ENCODE data around the gene PCSK5.
"Not testable (repeated sequence)": the region's sequence is repeated elsewhere in the genome, so short reads cannot be mapped to it uniquely, and the experiment has no call there.

Gene PCSK5

DNA sequence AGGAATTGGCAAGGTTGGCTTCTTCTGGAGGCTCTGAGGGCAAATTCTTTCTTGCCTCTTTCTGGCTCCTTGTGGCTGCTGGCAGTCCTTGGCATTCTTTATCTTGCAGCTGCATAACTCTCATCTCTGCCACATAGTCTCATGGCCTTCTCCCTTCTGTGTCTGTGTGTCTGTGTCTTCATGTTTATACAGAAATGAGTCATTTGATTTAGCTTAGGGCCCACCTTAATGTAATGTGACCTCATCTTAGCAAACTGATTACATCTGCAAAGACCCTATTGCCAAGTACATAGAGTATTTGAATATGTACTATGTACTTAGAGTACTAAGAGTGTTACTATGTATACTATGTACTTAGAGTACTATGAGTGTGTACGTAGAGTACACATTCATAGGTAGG is 381.3 kb downstream of the PCSK5 start:
- no peak for DNase-seq

GRCh38 chr9:76289042-76289441 is 398.6 kb downstream of the PCSK5 start:
- no peak for DNase-seq

DNA sequence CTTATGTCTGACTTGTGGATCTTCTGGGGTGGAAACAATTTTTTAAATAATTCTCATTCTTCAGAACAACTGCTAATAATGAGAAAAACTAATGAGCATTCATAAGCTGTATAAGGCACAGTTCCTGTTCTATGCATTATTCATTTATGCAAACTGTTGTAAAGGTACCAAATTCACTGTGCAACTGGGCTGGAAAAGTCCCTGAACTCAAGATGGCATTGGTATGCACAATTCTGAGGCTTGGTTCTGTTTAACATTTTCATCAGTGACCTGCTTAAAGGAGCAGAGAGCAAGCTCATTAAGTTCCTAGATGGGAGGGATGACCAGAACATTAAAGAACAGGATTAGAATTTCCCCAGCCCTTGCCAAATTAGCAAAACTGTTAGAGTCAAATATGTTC is 399.2 kb downstream of the PCSK5 start:
- no peak for DNase-seq

DNA sequence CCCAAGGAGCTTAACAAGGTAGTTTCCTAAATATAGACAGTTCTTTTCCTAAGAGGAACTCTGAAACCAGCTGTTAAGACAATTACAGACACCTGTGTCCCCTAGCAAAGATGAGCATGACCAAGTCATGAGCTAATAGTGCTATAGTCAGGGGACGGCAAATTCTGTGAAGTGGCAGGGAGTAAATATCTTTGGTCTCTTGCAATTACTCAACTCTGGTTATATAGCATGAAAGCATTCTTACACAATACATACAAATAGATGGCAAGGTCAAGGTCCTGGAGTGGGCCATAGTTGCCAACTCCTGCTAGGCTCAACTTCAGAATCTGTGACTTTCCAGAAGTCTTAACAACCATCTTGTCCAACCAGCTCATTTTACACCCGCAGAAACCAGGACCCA is 400.1 kb downstream of the PCSK5 start:
- no peak for DNase-seq

DNA sequence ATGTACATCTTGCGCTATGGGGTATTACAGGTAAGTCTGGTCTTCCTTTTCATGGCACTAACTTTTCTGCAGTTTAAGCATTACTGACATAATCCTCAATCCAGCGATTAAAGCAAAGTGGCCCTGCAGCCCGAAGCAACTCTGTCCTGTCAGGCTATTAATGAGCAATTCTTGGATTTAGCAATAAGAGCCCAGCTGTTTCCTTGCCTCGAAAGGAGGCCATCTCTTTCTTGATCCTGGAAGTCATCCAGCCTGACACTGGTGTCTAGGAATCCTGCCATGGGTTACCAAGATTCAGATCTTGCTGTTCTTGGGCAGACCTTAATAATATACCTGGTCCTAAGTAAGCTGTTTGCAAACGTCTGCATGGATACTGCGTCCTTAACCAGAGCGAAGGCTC is 401.8 kb downstream of the PCSK5 start:
- no peak for DNase-seq

DNA sequence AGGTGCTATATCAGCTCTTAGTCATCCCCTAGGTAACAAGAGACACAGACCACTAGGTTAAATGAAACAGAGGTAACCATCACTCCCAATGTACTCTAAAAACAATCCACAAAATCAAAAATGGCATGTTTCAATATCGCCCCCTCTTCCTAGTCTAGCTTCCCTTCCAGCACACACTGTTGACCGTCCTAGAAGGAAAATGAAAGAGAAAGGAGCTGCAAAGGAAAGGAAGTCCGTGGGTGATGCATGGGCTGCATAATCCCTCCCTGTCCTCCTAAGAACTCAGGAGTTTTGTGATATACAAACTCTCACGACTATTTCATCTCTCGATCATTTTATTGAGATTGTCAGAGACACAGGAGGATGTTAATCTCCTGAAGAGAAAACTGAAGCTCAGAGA is 402.2 kb downstream of the PCSK5 start:
- no peak for DNase-seq

GRCh38 chr9:76294301-76294700 is 403.8 kb downstream of the PCSK5 start:
- DNase-seq: no peak

- DNase-seq: no peak
Measured at GRCh38 chr9:76296561-76297310, 406.3 kb downstream of the PCSK5 start.

- DNase-seq: no peak
Measured at GRCh38 chr9:76297721-76298239, 407.3 kb downstream of the PCSK5 start.

GRCh38 chr9:76298521-76299144 is 408.2 kb downstream of the PCSK5 start:
- DNase-seq: no peak

GRCh38 chr9:76302543-76302942 is 412.1 kb downstream of the PCSK5 start:
- no peak for DNase-seq

GRCh38 chr9:76302947-76303550 is 412.6 kb downstream of the PCSK5 start:
- no peak for DNase-seq

- DNase-seq: not testable (repeated sequence)
Measured at GRCh38 chr9:76307047-76307446, 416.6 kb downstream of the PCSK5 start.

DNA sequence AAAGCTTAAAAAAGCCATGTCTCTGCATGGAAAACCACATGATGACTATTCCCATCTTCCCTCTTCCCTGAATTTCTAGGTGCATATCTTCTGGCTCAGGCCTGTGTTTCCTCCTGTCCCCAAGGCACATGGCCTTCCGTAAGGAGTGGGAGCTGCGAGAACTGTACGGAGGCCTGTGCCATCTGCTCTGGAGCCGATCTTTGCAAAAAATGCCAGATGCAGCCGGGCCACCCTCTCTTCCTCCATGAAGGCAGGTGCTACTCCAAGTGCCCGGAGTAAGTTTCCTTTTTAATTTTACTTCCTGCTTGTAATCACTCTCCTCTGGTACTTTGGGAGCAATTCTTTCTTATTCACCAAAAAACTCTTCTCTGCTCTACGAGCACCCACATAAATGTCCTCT is 420.1 kb downstream of the PCSK5 start:
- DNase-seq: no peak

DNA sequence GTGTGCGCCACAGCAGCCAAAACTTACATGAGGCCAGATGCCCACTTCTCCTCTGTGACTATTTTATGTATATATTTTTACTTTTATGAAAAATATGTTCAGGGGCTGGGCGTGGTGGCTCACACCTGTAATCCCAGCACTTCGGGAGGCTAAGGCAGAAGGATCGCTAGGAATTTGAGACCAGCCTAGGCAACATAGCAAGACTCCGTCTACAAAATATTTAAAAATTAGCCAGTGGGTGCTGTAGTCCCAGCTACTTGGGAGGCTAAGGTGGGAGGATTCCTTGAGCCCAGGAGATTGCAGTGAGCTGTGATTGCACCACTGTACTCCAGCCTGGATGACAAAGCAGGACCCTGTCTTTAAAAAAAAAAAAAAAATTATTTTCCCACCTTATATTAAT is 420.5 kb downstream of the PCSK5 start:
- no peak for DNase-seq

DNA sequence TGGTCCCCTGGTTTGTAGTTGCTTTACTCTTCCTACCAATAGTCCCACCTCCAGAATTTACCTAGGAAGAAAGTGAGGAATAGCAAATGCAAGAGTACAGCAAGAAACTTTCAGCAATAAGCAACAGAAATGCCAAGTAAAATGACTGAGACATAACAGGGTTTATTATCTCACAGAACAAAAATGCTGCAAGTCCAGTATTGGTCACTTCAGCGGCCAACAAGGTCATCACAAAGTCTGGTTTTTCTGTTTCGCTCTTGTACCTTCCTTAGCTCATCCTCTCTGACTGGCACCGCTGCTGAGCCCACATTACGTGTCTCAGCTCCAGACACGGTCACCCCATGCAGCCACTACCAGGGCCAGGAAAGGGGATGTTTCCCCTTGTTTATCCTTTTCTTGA is 421.1 kb downstream of the PCSK5 start:
- no peak for DNase-seq

- no peak for DNase-seq
Measured at GRCh38 chr9:76313771-76314170, 423.3 kb downstream of the PCSK5 start.

GRCh38 chr9:76314321-76314720 is 423.8 kb downstream of the PCSK5 start:
- no peak for DNase-seq

GRCh38 chr9:76316069-76316468 is 425.6 kb downstream of the PCSK5 start:
- no peak for DNase-seq

- DNase-seq: not testable (repeated sequence)
Measured at GRCh38 chr9:76319466-76319865, 429.0 kb downstream of the PCSK5 start.

DNA sequence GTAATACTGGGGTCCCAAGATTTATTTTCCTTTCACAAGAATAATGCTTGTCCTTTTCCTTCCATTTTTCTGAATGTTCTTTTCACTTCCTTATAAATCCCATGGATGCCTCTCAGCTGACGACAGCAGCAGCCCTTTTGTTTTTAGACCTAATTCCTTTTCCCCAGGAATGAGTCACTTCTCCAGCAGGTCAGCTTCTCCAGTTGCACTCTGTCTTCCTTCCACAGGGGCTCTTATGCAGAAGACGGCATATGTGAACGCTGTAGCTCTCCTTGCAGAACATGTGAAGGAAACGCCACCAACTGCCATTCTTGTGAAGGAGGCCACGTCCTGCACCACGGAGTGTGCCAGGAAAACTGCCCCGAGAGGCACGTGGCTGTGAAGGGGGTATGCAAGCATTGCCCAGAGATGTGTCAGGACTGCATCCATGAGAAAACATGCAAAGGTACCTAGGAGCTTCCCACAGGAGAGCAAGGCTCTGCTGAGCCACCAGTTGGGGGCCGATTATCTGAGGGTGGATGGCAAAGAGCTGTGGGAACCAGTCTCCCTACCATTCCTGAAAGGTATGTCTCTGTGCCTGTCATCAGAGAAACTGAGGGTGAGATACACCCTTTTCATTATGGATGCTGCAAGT is 430.8 kb downstream of the PCSK5 start:
- no peak for DNase-seq

GRCh38 chr9:76322810-76323209 is 432.3 kb downstream of the PCSK5 start:
- DNase-seq: no peak

DNA sequence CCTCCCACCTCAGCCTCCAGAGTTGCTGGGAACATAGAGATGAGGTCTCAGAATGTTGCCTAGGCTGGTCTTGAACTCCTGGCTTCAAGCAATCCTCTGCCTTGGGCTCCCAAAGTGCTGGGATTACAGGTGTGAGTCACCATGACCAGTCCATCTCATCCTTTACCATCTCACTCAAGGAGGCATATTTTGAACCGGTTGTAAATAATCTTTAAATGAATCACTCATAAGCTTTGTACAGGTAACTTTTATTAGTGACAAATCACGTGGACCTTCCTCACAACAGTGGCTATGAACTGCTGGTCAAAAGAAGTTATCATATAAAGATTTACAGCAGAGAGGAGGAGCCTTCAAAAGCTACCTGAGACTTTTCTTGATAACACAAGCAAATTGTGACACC is 433.0 kb downstream of the PCSK5 start:
- no peak for DNase-seq

GRCh38 chr9:76324030-76324429 is 433.6 kb downstream of the PCSK5 start:
- DNase-seq: not testable (repeated sequence)

Measured in effector CD4-positive, alpha-beta T cell (primary cell).